Gastrocnemius medialis (tissue), 4 donors: ENCODE data around the gene NCCRP1.

ENCODE experiments used
- CTCF ChIP-seq, 5 experiments: fragments of 450-650 bp in 3 of 5; fragments of 200-600 bp in 2 of 5; sonication (generic) in 2 of 5; IDR thresholded peaks in 4 of 5; conservative IDR thresholded peaks in 1 of 5; 1 replicate in 4 of 5; 2 replicates in 1 of 5; pipeline ENCODE4 v1.5.1; 2016 to 2019; ENCODE audit warnings: antibody characterized with exemption in 5 of 5, mild to moderate bottlenecking in 3 of 5, moderate library complexity in 3 of 5
- POLR2A ChIP-seq, 2 donors: fragments of 450-650 bp; IDR thresholded peaks; one replicate each; pipeline ENCODE4 v1.6.1; 2017; ENCODE audit warnings: antibody characterized with exemption in 2 of 2, mild to moderate bottlenecking in 2 of 2, moderate library complexity in 2 of 2

- TF ChIP-seq CTCF (IDR thresholded peaks at IDR 0.05 in 4 of 5, conservative IDR thresholded peaks at IDR 0.05 in 1 of 5) = no peak
- TF ChIP-seq POLR2A (IDR thresholded peaks at IDR 0.05) = no peak
Measured at GRCh38 chr19:39232708-39233107, 35.9 kb downstream of the NCCRP1 start.
